Fibroblast of skin of left quadriceps (primary cell): Measurements from ENCODE around the gene RASSF7.
A peak's percentile ranks its signal among the peaks of the same experiment; 100 is the strongest.
"Not testable (repeated sequence)": the region's sequence is repeated elsewhere in the genome, so short reads cannot be mapped to it uniquely, and the experiment has no call there.

ENCODE experiments used
- DNase-seq, 2 experiments: peaks; one replicate each; pipeline ENCODE4 v3.0.0-alpha.2; 2013; ENCODE audit warnings: low read depth in 2 of 2

The RASSF7 gene

GRCh38 chr11:567011-567628 lies 6.3 kb downstream of the RASSF7 start:
- no peak for DNase-seq

- DNase-seq: no peak
Measured at GRCh38 chr11:567629-568292, 7.0 kb downstream of the RASSF7 start.

DNA sequence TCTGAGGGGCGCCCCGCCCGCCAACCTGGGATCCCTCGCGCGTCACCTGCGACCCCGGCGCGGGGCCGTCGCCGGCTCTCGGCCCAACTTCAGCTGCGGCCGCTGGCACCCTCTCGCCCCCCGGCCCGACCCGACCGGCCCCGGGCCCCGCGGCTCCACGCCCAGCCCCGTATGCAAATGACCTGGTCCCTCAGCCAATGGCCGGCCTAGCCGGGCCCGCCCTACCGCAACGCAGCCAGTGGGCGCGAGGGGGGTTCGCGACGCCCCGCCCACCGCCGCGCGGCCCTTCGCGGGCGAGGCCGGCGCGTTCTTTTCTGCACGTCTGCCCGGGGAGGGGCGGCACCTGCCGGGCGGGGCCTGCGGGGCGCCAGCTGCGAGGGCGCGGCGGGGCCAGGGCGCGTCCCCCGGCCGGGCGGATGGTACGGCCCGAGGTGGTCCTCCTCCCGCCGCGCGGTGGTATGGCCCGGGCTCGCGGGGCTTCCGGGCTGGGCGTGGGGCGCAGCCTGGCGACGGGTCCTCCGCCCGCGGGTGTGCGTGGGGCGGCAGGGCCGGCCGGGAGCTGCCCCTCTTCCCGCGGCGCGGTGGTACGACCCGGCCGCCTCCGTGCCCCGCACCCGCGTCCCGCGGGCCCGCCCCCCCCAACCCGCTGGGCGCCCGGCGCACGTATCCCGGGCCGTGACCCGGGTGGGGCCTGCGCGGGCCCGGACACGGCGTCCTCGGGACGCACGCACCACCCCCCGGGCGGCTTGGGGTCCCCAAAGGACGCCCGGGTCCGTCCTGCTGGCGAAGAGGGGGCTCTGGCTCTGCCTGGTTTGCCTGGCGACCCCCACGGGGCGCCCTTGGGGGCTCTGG lies 7.8 kb downstream of the RASSF7 start:
- peak; percentile 87 to 90 for DNase-seq

- DNase-seq: no peak
Measured at GRCh38 chr11:569158-569885, 8.6 kb downstream of the RASSF7 start.

- no peak for DNase-seq
Measured at GRCh38 chr11:571802-572185, 11.0 kb downstream of the RASSF7 start.

DNA sequence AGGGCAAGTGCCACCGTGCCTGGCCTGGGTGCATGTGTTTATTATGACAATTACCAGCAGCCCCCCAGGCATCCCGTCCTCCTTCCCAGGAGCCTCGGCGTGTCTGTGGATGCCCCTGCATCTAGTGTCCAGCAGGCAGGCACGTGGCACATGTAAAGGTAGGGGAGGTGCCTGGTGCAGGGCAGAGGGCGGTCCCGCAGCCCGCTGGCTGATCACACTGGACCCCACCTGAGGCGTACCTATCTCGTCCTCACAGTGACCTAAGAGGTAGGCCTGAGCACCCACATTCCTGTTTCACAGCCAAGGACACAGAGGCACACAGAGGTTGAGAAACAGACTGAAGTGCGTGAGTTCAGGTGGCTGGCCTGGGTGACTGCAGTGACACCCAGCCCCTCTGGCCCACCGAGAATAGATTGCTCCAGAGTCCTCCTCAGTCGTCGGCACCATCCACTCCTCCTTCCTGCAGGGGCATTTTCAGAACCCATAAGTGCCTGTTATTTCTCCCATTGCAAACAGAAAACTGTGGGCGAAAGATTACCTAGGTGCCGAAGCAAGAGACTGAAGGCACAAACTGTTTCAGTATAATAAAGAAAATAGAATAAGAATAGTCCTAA lies 12.5 kb downstream of the RASSF7 start:
- no peak for DNase-seq

- not testable (repeated sequence) for DNase-seq
Measured at GRCh38 chr11:574031-574570, 13.3 kb downstream of the RASSF7 start.

- no peak for DNase-seq
Measured at GRCh38 chr11:574632-575312, 14.0 kb downstream of the RASSF7 start.

DNA sequence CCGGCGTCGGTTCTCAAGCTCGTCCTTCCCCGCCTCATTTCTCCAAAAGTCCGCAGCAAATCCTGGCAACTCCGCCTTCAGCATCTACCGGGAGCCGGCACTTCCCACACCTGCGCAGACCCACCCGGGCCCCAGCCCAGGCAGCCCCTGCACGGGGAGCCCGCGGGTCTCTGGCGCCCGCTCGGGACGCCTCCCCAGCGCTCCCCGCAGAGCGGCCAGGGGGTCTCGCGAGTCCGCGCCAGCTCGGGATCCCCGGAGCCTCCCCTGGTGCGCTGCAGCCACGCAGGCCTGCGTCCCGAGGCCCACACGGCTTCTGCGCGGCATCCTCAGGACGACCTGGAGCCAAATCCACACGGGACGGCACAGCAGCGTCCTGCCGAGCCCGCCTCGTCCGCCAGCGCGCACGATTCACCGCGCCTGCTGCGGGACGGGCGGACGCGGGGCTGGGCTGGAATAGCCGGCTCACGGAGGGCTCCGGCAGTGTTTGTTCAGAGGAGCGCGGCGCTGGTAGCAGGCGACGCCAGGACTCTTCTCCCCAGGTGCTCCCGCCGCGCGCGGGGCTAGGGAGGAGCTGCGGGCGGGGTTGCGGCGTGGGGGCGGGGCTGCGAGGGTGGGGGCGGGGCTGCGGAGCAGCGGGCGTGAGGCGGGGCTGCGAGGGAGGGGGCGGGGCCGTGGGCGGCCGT lies 14.7 kb downstream of the RASSF7 start:
- DNase-seq: no peak

- peak; percentile 85 to 87 for DNase-seq
Measured at GRCh38 chr11:575996-576768, 15.4 kb downstream of the RASSF7 start, which contains the start of gene PHRF1. PHRF1 (plus strand) TSS chr11:576470; CDS start chr11:581513, 5,043 bp downstream.

DNA sequence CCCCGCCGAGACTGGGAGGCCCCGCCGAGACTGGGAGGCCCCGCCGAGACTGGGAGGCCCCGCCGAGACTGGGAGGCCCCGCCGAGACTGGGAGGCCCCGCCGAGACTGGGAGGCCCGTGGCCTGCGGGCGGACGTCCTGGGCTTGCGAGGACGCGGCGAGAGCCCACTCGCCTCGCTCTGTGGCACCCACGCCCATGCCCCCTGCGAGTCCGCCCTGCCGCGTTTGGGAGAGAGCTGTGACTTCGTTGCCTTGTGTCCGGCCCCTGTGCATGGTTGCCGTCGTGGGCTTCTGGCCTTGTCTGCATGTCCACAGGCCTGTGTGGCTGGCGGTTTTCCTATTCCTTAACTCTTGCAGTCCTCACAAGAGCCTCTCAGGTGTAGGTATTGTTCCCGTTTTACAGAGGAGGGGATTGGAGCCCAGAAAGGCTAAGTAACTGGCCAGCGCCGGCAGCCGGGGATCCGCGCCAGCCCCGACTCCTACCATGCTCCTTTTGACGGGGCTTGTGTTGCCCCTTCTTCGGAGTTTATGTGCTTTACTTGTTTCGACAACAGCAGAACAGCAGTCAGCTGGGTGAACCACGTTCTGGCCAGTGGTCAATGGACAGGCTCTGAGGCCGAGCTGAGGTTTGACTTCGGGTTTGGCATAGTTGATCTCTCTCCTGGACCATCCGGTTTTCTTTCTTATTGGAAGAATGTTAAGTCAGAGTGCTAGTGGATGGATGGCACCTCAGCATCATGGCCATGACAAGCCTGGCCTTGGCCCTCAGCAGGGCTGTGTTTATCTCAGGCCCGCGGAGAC lies 16.2 kb downstream of the RASSF7 start:
- DNase-seq: no peak

DNA sequence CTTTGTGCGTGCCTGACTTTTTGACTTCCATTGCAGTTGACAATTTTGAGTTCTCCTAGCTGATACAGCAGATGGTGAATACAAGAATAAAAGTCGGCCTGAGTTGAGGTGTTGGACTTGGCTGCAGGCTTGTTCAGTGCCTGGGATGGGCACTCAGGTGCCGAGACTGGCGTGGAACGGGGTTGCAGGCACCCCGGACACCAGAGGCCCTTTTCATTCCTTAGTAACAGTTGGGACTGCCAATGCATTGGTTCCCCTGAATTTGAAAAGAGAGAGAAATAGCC lies 16.8 kb downstream of the RASSF7 start:
- no peak for DNase-seq

DNA sequence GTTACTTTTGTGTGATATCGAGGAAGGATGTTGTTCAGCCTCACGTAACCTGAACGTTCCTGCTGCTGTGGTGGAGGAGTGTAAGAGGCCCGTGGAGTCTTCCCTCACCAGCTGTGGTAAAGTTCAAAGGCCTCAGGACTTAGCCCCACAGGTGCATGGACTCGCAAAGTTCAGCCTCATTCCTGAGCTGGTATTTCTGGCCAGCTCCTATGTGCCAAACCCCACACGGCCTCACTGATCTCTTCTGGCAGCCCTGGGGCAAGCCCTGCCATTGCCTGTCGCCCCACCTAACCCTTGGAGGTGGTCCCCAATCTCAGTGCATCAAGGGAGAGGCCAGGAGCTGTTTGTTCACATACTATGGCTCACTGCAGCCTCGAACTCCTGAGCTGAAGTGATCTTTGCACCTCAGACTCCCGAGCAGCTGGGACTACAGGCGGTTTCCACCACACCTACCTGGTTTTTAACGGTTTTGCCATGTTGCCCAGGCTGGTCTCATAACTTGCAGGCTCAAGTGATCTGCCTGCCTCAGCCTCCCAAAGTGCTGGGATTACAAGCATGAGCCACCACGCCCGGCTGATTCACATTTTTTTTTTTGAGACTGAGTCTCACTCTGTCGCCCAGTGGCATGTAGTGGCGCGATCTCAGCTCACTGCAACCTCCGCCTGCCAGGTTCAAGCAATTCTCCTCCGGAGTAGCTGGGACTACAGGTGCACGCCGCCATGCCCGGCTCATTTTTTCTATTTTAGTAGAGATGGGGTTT lies 17.7 kb downstream of the RASSF7 start:
- DNase-seq: no peak

GRCh38 chr11:579830-580601 lies 19.2 kb downstream of the RASSF7 start:
- no peak for DNase-seq

- no peak for DNase-seq
Measured at GRCh38 chr11:581342-581741, 20.6 kb downstream of the RASSF7 start.

- DNase-seq: no peak
Measured at GRCh38 chr11:581752-582151, 21.0 kb downstream of the RASSF7 start.

- DNase-seq: no peak
Measured at GRCh38 chr11:584287-584686, 23.5 kb downstream of the RASSF7 start.
